LNCaP clone FGC (cell line): ENCODE measurements around the gene SDK2.

ENCODE experiments used
- DNase-seq: peaks from one replicate; pipeline ENCODE4 v3.0.0-alpha.2; 2011; ENCODE audit warnings: low read depth
- H3K4me3 ChIP-seq: 2 replicates; pipeline ENCODE4 v1.5.1; 2011; ENCODE audit warnings: mild to moderate bottlenecking, low read depth, low read length, control low read depth
- CTCF ChIP-seq: IDR thresholded peaks from 2 replicates; pipeline ENCODE4 v1.5.1; 2012; ENCODE audit warnings: mild to moderate bottlenecking; ENCODE audit not compliant: control insufficient read depth, insufficient read depth; ENCODE audit errors: extremely low read depth

The SDK2 gene

GRCh38 chr17:73357981-73358380, 286.3 kb downstream of the SDK2 start:
- no peak overlapping the region for H3K4me3 ChIP-seq
- no peak for DNase-seq
- TF ChIP-seq CTCF, result no peak

GRCh38 chr17:73357318-73357717, 286.9 kb downstream of the SDK2 start:
- no peak for DNase-seq
- no peak for TF ChIP-seq CTCF

GRCh38 chr17:73356561-73357170, 287.6 kb downstream of the SDK2 start:
- no peak for DNase-seq
- no peak for TF ChIP-seq CTCF
- no peak overlapping the region for H3K4me3 ChIP-seq

More at GRCh38 chr17:73357318-73357717, 286.9 kb downstream of the SDK2 start:
- H3K4me3 ChIP-seq, result no peak overlapping the region

GRCh38 chr17:73354423-73355284, 289.6 kb downstream of the SDK2 start:
- no peak for DNase-seq
- no peak for TF ChIP-seq CTCF
- H3K4me3 ChIP-seq, result no peak overlapping the region

- no peak for TF ChIP-seq CTCF
- DNase-seq, result no peak
- no peak overlapping the region for H3K4me3 ChIP-seq
Measured at GRCh38 chr17:73352261-73352660, 292.0 kb downstream of the SDK2 start.

- no peak overlapping the region for H3K4me3 ChIP-seq
- no peak for DNase-seq
- TF ChIP-seq CTCF, result no peak
Measured at GRCh38 chr17:73351764-73352163, 292.5 kb downstream of the SDK2 start.

GRCh38 chr17:73350864-73351263, 293.4 kb downstream of the SDK2 start:
- DNase-seq, result no peak
- no peak overlapping the region for H3K4me3 ChIP-seq
- no peak for TF ChIP-seq CTCF
